ENCODE results near the gene DLGAP4.
"Not testable (repeated sequence)": the region's sequence is repeated elsewhere in the genome, so short reads cannot be mapped to it uniquely, and the experiment has no call there.

DLGAP4 gene

GRCh38 chr20:36473164-36473563 lies 167.0 kb downstream of the DLGAP4 start:
- H3K36me3 ChIP-seq (ENCODE audit: control insufficient read depth, insufficient read depth, low read length) = no peaks in the 10 kb centered on the region; the same call in 1 of the 2 replicates
- DNase-seq (ENCODE audit: extremely low read depth, insufficient read length) = no peak

DNA sequence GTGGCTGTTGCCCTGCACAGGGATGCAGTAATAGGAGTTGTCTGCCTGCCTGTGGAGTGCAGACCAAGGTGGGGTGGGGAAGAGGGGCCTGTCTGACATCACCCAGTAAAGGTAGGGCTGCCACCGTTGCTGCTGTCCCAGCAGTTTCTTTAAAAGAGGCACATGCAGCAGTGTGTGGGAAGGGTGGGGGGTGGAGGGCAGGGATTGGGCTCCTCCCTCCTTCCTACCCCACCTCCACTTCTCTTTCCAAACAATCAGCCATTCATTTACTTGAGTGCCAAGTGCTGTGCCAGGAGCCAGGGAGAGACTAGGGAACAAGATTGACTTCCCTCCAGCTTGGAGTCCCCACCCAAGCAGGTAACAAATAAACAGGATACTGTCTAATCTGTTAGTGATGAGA lies 168.4 kb downstream of the DLGAP4 start:
- TF ChIP-seq, protein P1, sequence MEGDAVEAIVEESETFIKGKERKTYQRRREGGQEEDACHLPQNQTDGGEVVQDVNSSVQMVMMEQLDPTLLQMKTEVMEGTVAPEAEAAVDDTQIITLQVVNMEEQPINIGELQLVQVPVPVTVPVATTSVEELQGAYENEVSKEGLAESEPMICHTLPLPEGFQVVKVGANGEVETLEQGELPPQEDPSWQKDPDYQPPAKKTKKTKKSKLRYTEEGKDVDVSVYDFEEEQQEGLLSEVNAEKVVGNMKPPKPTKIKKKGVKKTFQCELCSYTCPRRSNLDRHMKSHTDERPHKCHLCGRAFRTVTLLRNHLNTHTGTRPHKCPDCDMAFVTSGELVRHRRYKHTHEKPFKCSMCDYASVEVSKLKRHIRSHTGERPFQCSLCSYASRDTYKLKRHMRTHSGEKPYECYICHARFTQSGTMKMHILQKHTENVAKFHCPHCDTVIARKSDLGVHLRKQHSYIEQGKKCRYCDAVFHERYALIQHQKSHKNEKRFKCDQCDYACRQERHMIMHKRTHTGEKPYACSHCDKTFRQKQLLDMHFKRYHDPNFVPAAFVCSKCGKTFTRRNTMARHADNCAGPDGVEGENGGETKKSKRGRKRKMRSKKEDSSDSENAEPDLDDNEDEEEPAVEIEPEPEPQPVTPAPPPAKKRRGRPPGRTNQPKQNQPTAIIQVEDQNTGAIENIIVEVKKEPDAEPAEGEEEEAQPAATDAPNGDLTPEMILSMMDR (IDR thresholded peaks at IDR 0.05; ENCODE audit: insufficient read depth, low read length, poor library complexity, severe bottlenecking) = no peak
- no peak overlapping the region for H3K4me3 ChIP-seq (replicated peaks; ENCODE audit: low read depth, low read length)
- H3K27me3 ChIP-seq (replicated peaks; ENCODE audit: control insufficient read depth, insufficient read depth, low read length) = no peaks in the 10 kb centered on the region
- H3K36me3 ChIP-seq (ENCODE audit: control insufficient read depth, insufficient read depth, low read length) = no peaks in the 10 kb centered on the region; the same call in none of the 2 replicates
- DNase-seq (ENCODE audit: extremely low read depth, insufficient read length) = no peak

More at GRCh38 chr20:36473164-36473563, 167.0 kb downstream of the DLGAP4 start:
- no peaks in the 10 kb centered on the region for H3K27me3 ChIP-seq (replicated peaks; ENCODE audit: control insufficient read depth, insufficient read depth, low read length)
- no peak overlapping the region for H3K4me3 ChIP-seq (replicated peaks; ENCODE audit: low read depth, low read length)
- TF ChIP-seq, protein P1 (IDR thresholded peaks at IDR 0.05; ENCODE audit: insufficient read depth, low read length, poor library complexity, severe bottlenecking) = no peak

- H3K27me3 ChIP-seq (replicated peaks; ENCODE audit: control insufficient read depth, insufficient read depth, low read length); DNase-seq (ENCODE audit: extremely low read depth, insufficient read length); H3K36me3 ChIP-seq (ENCODE audit: control insufficient read depth, insufficient read depth, low read length); H3K4me3 ChIP-seq (replicated peaks; ENCODE audit: low read depth, low read length): not testable (repeated sequence)
These were observed 168.9 kb downstream of the DLGAP4 start for GRCh38 chr20:36475054-36475453.

DNA sequence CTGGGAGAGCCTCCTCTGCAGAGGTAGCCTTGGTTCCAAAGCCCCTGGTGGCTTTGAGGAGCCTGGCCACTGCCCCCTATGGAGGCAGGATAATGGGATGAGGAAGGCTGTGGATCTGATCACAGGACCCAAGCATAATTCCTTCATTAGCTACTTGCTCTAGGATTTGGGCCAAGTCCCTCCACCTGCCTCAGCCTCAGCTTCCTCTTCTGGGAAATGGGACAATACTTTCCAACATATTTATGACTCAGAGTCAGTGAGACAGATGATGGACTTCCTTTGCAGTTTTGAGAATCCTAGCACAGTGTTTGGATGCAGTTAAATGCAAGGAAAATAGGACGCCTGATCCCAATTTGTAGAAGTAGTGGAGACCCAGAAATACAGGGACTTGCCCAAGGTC lies 171.3 kb downstream of the DLGAP4 start:
- no peak for DNase-seq (ENCODE audit: extremely low read depth, insufficient read length)
- Histone ChIP-seq H3K27me3 (replicated peaks; ENCODE audit: control insufficient read depth, insufficient read depth, low read length) (no peaks in the 10 kb centered on the region), H3K36me3 (ENCODE audit: control insufficient read depth, insufficient read depth, low read length) (no peaks in the 10 kb centered on the region; the same call in none of the 2 replicates)

DNA sequence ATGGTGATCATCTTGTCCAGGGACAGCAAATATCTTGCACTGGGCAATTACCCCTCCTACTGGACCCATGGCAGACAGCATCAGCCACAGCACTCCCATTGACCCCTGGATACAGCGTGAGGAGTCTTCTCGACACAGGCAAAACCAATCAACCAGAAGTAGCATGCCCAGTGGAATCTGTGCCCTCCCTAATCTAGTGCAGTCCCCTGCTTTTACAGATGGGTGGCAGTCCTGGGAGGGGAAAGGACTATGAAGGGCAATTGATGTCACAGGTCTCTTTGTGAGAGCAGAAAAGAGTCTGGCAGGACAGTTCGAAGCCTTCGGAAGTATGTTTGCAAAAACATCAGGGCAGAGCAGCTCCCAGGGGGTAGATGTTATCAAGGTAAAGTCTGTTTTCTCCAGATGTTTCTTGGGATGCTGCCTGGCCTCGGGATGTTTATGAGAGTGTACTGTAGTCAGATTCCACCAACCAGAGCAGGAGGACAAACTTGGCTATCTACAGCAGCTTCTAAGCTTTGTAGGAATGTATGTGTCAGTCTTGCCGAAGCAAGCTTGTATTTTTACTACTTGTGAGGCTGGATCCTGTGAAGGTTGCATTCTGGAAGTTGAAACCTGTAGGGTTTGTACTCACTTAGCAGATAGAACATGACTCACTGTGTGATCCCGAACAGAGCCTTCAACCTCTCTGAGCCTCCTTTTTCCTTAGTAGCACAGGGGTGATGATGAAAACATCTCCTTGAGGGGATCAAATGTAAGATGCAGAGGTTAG lies 172.2 kb downstream of the DLGAP4 start:
- no peak overlapping the region for H3K4me3 ChIP-seq (replicated peaks; ENCODE audit: low read depth, low read length)
- TF ChIP-seq, protein P1 (IDR thresholded peaks at IDR 0.05; ENCODE audit: insufficient read depth, low read length, poor library complexity, severe bottlenecking) = peak; percentile 3
- H3K36me3 ChIP-seq (ENCODE audit: control insufficient read depth, insufficient read depth, low read length) = no peaks in the 10 kb centered on the region; the same call in none of the 2 replicates
- H3K27me3 ChIP-seq (replicated peaks; ENCODE audit: control insufficient read depth, insufficient read depth, low read length) = no peaks in the 10 kb centered on the region
- no peak for DNase-seq (ENCODE audit: extremely low read depth, insufficient read length)

More for the DNA sequence above, 171.3 kb downstream of the DLGAP4 start:
- TF ChIP-seq, protein P1 (IDR thresholded peaks at IDR 0.05; ENCODE audit: insufficient read depth, low read length, poor library complexity, severe bottlenecking) = no peak
- H3K4me3 ChIP-seq (replicated peaks; ENCODE audit: low read depth, low read length) = no peak overlapping the region

GRCh38 chr20:36479938-36480337 lies 173.8 kb downstream of the DLGAP4 start:
- Histone ChIP-seq H3K27me3 (replicated peaks; ENCODE audit: control insufficient read depth, insufficient read depth, low read length) (no peaks in the 10 kb centered on the region), H3K36me3 (ENCODE audit: control insufficient read depth, insufficient read depth, low read length) (no peaks in the 10 kb centered on the region; the same call in none of the 2 replicates), H3K4me3 (replicated peaks; ENCODE audit: low read depth, low read length) (no peak overlapping the region)
- no peak for DNase-seq (ENCODE audit: extremely low read depth, insufficient read length)
- TF ChIP-seq, protein P1 (IDR thresholded peaks at IDR 0.05; ENCODE audit: insufficient read depth, low read length, poor library complexity, severe bottlenecking) = no peak
